NT2/D1 (cell line): ENCODE results near the gene ANKS3.

Experiments
- DNase-seq: peaks from one replicate; pipeline ENCODE4 v3.0.0-alpha.2; 2011; ENCODE audit warnings: low read depth, low spot score
- H3K27me3 ChIP-seq: 2 replicates; pipeline ENCODE4 v1.6.0; 2011; ENCODE audit warnings: mild to moderate bottlenecking; ENCODE audit not compliant: insufficient read length, insufficient read depth
- H3K36me3 ChIP-seq: 2 replicates; pipeline ENCODE4 v1.6.1; 2011; ENCODE audit warnings: mild to moderate bottlenecking, low read length, mixed read lengths; ENCODE audit not compliant: insufficient read depth, insufficient read length
- H3K4me1 ChIP-seq: 2 replicates; pipeline ENCODE4 v1.5.1; 2011; ENCODE audit not compliant: insufficient read depth, insufficient read length
- H3K4me3 ChIP-seq: 2 replicates; pipeline ENCODE4 v1.5.1; 2011; ENCODE audit warnings: low read depth; ENCODE audit not compliant: insufficient read length
- H3K9ac ChIP-seq: 2 replicates; pipeline ENCODE4 v1.6.0; 2011; ENCODE audit warnings: low read depth; ENCODE audit not compliant: insufficient read length
- H3K9me3 ChIP-seq: 2 replicates; pipeline ENCODE4 v1.5.1; 2011; ENCODE audit warnings: mild to moderate bottlenecking, low read length; ENCODE audit not compliant: insufficient read depth
- SUZ12 ChIP-seq: IDR thresholded peaks from 2 replicates; pipeline ENCODE4 v1.6.1; 2011; ENCODE audit not compliant: insufficient read length, insufficient read depth; ENCODE audit errors: extremely low read depth
- YY1 ChIP-seq: IDR thresholded peaks from 2 replicates; pipeline ENCODE4 v1.6.1; 2011; ENCODE audit not compliant: insufficient read length, insufficient read depth
- ZNF274 ChIP-seq: IDR thresholded peaks from 2 replicates; pipeline ENCODE4 v1.6.1; 2011; ENCODE audit warnings: mild to moderate bottlenecking, low read depth, low read length

The ANKS3 gene

DNA sequence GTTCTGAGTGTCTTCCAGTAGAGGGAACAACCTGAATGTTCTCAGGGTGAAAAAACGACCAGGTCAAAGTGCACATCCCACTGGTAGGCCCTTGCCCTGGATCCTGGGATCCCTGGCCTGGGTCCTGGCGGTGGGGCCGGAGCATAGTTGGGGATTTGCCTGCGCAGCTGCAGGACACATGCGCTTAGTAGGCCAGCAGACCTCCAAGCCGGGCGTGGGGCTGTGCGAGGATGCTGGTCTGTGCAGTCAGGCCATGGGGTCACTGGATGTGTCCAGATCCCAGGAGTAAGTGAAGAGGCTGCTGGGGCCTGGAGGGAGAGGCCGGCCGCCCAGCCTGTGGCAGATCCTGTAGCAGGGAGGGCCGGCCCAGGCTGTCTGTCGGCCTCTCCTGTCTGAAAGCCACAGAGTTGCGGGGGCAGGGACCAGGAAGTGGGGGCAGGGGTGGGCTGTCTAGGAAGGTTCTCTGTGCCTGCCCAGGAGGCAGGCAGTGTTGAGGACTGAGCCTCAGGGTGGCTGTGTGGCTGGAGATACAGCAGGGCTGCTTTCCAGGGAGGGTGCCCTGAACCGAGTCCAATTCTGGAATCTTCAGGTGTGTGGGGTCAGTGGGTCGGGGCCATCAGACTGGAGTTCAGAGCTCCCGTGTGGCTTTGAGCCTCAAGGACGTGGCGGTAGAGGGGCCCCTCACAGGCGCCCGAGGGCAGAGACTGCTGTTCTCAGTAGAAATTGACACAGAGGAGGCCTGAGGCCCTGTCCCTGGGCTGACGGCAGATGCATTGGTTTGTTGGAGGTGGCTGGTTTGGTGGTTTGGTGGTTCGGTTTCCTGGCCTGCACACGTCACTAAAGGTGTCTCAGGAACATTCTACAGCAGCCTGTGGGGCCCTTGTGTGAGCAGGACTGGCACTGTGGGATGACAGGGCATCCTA is 57.9 kb downstream of the ANKS3 start:
- no peak overlapping the region for H3K4me3 ChIP-seq
- peaks cover 17% of the 10 kb centered on the region for H3K4me1 ChIP-seq
- no peaks in the 10 kb centered on the region for H3K27me3 ChIP-seq
- TF ChIP-seq ZNF274 = no peak
- no peak for TF ChIP-seq YY1
- no peak for TF ChIP-seq SUZ12
- H3K9me3 ChIP-seq = no peaks in the 10 kb centered on the region
- H3K9ac ChIP-seq = peak overlapping the region; percentile 34
- peaks cover 61% of the 10 kb centered on the region for H3K36me3 ChIP-seq
- DNase-seq = no peak

DNA sequence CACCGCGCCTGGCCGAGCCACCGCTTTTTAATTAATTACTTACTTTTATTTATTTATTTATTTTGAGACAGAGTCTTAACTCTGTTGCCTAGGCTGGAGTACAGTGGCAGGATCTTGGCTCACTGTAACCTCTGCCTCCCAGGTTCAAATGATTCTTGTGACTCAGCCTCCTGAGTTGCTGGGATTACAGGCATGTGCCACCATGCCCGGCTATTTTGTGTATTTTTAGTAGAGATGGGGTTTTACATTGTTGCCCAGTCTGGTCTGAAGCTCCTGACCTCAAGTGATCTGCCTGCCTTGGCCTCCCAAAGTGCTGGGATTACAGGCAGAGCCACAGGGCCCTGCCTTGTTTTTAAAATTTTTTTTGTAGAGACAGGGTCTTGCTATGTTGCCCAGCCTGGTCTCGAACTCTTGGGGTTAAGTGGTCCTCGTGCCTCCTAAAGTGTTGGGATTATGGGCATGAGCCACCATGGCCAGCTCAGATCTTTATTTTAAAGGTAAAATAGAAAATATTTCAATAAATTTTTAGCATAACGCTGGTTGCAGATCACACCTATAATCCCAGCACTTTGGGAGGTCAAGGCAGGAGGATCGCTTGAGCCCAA is 59.0 kb downstream of the ANKS3 start:
- H3K9ac ChIP-seq = no peak overlapping the region
- DNase-seq = no peak
- H3K27me3 ChIP-seq = no peaks in the 10 kb centered on the region
- peaks cover 17% of the 10 kb centered on the region for H3K4me1 ChIP-seq
- TF ChIP-seq SUZ12 = no peak
- no peak for TF ChIP-seq YY1
- TF ChIP-seq ZNF274 = no peak
- H3K4me3 ChIP-seq = no peak overlapping the region
- H3K9me3 ChIP-seq = no peaks in the 10 kb centered on the region
- H3K36me3 ChIP-seq = peaks cover 62% of the 10 kb centered on the region

GRCh38 chr16:4673387-4674046 is 60.6 kb downstream of the ANKS3 start:
- no peaks in the 10 kb centered on the region for H3K9me3 ChIP-seq
- no peak for DNase-seq
- H3K27me3 ChIP-seq = no peaks in the 10 kb centered on the region
- peak overlapping the region; percentile 61 for H3K9ac ChIP-seq
- peaks cover 64% of the 10 kb centered on the region for H3K36me3 ChIP-seq
- H3K4me3 ChIP-seq = no peak overlapping the region
- H3K4me1 ChIP-seq = peaks cover 14% of the 10 kb centered on the region
- no peak for TF ChIP-seq SUZ12
- no peak for TF ChIP-seq YY1

DNA sequence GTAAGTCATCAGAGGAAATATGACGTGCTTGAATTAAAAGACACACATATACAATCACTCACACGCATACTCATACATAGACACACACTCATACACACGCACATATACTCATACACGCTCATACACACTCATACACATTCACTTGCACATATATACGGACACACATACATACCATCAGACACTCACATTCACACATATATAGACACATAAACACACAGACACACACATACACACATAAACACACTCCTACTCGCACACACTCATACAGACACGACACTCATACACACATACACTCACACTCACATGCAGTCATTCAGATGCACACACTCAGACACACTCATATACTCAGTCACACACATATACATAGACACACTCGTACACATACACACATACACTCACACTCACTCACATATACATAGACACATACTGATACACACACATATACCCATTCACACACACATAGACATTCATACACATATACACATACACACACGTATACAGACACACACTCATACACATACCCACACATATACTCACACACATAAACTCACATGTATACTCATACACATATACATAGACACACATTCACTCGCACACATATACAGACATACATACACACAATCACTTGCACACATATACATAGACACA is 65.6 kb downstream of the ANKS3 start:
- DNase-seq = no peak
- H3K4me1 ChIP-seq = peaks cover 9% of the 10 kb centered on the region
- no peak overlapping the region for H3K9ac ChIP-seq
- no peaks in the 10 kb centered on the region for H3K9me3 ChIP-seq
- H3K27me3 ChIP-seq = no peaks in the 10 kb centered on the region
- peaks cover 85% of the 10 kb centered on the region for H3K36me3 ChIP-seq
- no peak overlapping the region for H3K4me3 ChIP-seq
- TF ChIP-seq ZNF274 = no peak
- TF ChIP-seq SUZ12 = no peak
- no peak for TF ChIP-seq YY1

DNA sequence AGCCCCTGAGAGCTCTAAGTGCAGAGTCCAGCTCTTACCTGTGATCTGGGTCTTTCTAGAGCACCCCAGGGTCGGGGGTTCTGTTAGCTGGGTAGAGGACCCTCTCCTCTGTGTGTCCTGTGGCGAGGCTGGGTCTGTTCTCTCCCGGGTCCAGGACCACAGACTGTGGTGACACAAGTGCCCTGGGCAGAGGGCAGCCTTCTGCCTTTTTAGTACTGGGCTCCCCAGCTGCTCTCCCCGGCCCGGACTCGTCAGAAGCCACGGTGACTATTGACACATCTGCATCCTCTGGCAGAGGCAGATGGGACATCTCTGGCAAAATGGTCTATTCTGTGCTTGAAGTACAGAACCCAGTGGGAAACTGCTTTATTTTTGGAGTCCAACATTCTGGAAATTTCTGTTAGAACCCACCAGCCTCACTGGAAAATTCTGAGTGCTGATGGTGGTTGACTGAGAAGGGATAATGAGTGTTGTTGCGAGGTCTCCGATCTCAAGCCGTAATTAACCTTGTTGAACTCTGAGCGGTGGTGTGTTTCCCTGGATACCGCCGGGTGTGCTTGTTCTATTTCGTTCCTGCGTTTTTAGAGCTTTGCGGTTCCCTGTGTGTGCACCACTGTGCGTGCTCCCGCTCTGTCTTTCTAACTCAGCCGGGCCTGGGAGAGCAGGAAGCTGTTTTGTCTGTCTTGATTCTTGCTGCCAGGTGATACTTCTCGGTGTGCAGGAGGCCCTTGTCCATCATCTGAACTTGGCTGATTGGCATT is 66.7 kb downstream of the ANKS3 start:
- no peak overlapping the region for H3K9ac ChIP-seq
- H3K4me1 ChIP-seq = peaks cover 10% of the 10 kb centered on the region
- H3K27me3 ChIP-seq = no peaks in the 10 kb centered on the region
- no peak overlapping the region for H3K4me3 ChIP-seq
- H3K36me3 ChIP-seq = peaks cover 88% of the 10 kb centered on the region
- no peak for DNase-seq
- TF ChIP-seq ZNF274 (no peak), YY1 (no peak), SUZ12 (no peak)
- H3K9me3 ChIP-seq = no peaks in the 10 kb centered on the region

DNA sequence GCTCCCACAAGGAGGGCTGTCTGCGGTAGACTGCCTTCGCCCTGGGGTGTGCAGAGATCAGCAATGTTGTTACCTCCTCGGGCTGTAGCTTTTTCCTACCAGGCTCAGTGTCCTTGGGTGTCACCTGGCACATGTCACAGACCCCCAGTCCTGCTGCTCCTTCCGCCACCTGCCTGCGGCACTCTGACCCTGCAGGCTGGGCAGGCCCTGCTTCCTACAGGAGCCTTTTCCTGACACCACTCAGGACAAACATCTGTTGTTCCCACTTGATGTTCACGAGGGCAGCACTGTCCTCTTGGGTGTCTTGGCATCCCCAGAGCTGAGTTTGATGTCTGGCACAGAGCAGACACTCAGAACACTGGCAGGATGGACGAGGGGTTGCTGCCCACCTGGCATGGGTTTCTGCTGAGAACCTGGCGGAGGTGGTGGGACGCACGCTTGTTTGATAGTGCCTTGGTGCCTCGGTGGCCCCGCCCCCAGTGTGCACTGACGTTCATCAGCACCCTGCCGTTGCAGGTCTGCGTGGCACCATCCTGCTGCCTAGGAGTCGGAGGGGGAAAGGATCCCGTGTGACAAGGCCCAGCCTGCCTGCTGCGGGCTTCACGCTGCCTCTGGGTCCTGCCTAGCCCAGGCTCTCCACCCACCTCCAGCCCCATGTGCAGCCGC is 67.4 kb downstream of the ANKS3 start:
- DNase-seq = no peak
- H3K4me1 ChIP-seq = peaks cover 10% of the 10 kb centered on the region
- H3K4me3 ChIP-seq = no peak overlapping the region
- no peak overlapping the region for H3K9ac ChIP-seq
- no peaks in the 10 kb centered on the region for H3K9me3 ChIP-seq
- TF ChIP-seq SUZ12 = no peak
- TF ChIP-seq YY1 = no peak
- no peak for TF ChIP-seq ZNF274
- H3K36me3 ChIP-seq = peaks cover 88% of the 10 kb centered on the region
- H3K27me3 ChIP-seq = no peaks in the 10 kb centered on the region
